CD14-positive monocyte (primary cell): ENCODE results near the gene BARD1. TPM values are rescaled to one million over a fixed set of nuclear protein-coding genes. Genes with fewer than 3 reads are reported as not detected.
"Not testable (repeated sequence)": the region's sequence is repeated elsewhere in the genome, so short reads cannot be mapped to it uniquely, and the experiment has no call there.

Experiments used
- DNase-seq, 3 donors: peaks; one replicate each; pipeline ENCODE4 v3.0.0-alpha.2; 2011 to 2022
- H2AFZ ChIP-seq: 2 replicates; pipeline ENCODE4 v1.6.0; 2012; ENCODE audit warnings: mild to moderate bottlenecking, low read depth, low read length, inconsistent platforms; ENCODE audit not compliant: insufficient read depth, poor library complexity, severe bottlenecking
- H3K27ac ChIP-seq, 2 donors: 1 replicate in 1 of 2; 2 replicates in 1 of 2; pipeline ENCODE4 v1.5.1; 2012 to 2013; ENCODE audit warnings: low read length in 2 of 2, control low read depth in 1 of 2, inconsistent platforms in 1 of 2, low read depth in 1 of 2, mild to moderate bottlenecking in 1 of 2
- H3K27me3 ChIP-seq, 2 donors: one replicate each; pipeline versions ENCODE4 v1.6.0 to v1.6.1; 2011 to 2013; ENCODE audit warnings: low read length in 2 of 2; ENCODE audit not compliant: control insufficient read depth in 2 of 2, insufficient read depth in 2 of 2
- H3K36me3 ChIP-seq, 2 donors: replicated peaks in 1 of 2; 1 replicate in 1 of 2; 2 replicates in 1 of 2; pipeline versions ENCODE4 v1.5.1 to v1.6.1; 2012 to 2013; ENCODE audit warnings: low read length in 2 of 2, control low read depth in 1 of 2, inconsistent platforms in 1 of 2, mild to moderate bottlenecking in 1 of 2; ENCODE audit not compliant: insufficient read depth in 2 of 2, control insufficient read depth in 1 of 2
- H3K4me1 ChIP-seq, 2 donors: 1 replicate in 1 of 2; 2 replicates in 1 of 2; pipeline versions ENCODE4 v1.5.1 to v1.6.1; 2012 to 2013; ENCODE audit warnings: low read length in 2 of 2, control low read depth in 1 of 2, inconsistent platforms in 1 of 2, mild to moderate bottlenecking in 1 of 2, moderate library complexity in 1 of 2; ENCODE audit not compliant: insufficient read depth in 2 of 2, control insufficient read depth in 1 of 2
- H3K4me2 ChIP-seq: replicated peaks from 2 replicates; pipeline ENCODE3; 2012; ENCODE audit warnings: low read length, moderate library complexity, mild to moderate bottlenecking; ENCODE audit not compliant: poor library complexity, severe bottlenecking; ENCODE audit errors: extremely low read depth
- H3K4me3 ChIP-seq, 3 experiments: fragments of 200-600 bp in 1 of 3; sonication (generic) in 1 of 3; replicated peaks in 1 of 3; 1 replicate in 2 of 3; 2 replicates in 1 of 3; pipeline ENCODE4 v1.5.1; 2011 to 2013; ENCODE audit warnings: low read length in 3 of 3, mild to moderate bottlenecking in 3 of 3, control low read depth in 2 of 3, low read depth in 2 of 3, inconsistent platforms in 1 of 3, moderate library complexity in 1 of 3
- H3K79me2 ChIP-seq: 2 replicates; pipeline ENCODE4 v1.6.0; 2012; ENCODE audit warnings: mild to moderate bottlenecking, control low read depth, inconsistent platforms, low read length, moderate library complexity; ENCODE audit not compliant: insufficient read depth
- H3K9ac ChIP-seq: 2 replicates; pipeline ENCODE4 v1.6.0; 2017; ENCODE audit warnings: low read length, mild to moderate bottlenecking; ENCODE audit not compliant: insufficient read depth, poor library complexity, severe bottlenecking
- H3K9me3 ChIP-seq, 2 donors: replicated peaks in 1 of 2; 1 replicate in 1 of 2; 2 replicates in 1 of 2; pipeline versions ENCODE4 v1.5.1 to v1.6.1; 2012 to 2013; ENCODE audit warnings: low read length in 2 of 2, control low read depth in 1 of 2; ENCODE audit not compliant: control insufficient read depth in 1 of 2, insufficient read depth in 1 of 2
- H4K20me1 ChIP-seq: 2 replicates; pipeline ENCODE4 v1.6.0; 2012; ENCODE audit warnings: mild to moderate bottlenecking, low read length, control low read depth, moderate library complexity; ENCODE audit not compliant: insufficient read depth
- H3K27ac Mint-ChIP-seq, 7 donors: one replicate each; pipeline ENCODE4 v1.8.0; 2020; ENCODE audit warnings: mild to moderate bottlenecking in 7 of 7, mixed read lengths in 7 of 7, moderate library complexity in 6 of 7, inconsistent platforms in 2 of 7
- H3K27me3 Mint-ChIP-seq, 3 donors: one replicate each; pipeline ENCODE4 v1.8.0; 2021 to 2022; ENCODE audit warnings: low read depth in 3 of 3, mild to moderate bottlenecking in 3 of 3, mixed read lengths in 3 of 3, moderate library complexity in 3 of 3, inconsistent platforms in 1 of 3
- H3K36me3 Mint-ChIP-seq, 2 donors: one replicate each; pipeline ENCODE4 v1.8.0; 2020; ENCODE audit warnings: mixed read lengths in 2 of 2, inconsistent platforms in 1 of 2, mild to moderate bottlenecking in 1 of 2
- H3K4me1 Mint-ChIP-seq: one replicate; pipeline ENCODE4 v1.8.0; 2020; ENCODE audit warnings: mild to moderate bottlenecking, mixed read lengths
- H3K4me3 Mint-ChIP-seq, 2 donors: one replicate each; pipeline ENCODE4 v1.8.0; 2020; ENCODE audit warnings: mild to moderate bottlenecking in 2 of 2, mixed read lengths in 2 of 2, moderate library complexity in 1 of 2
- H3K9me3 Mint-ChIP-seq, 7 donors: one replicate each; pipeline ENCODE4 v1.8.0; 2020 to 2022; ENCODE audit warnings: mixed read lengths in 7 of 7, mild to moderate bottlenecking in 6 of 7, moderate library complexity in 6 of 7, inconsistent platforms in 2 of 7
- WGBS: methylation state at CpG from one replicate; pipeline ENCODE4 v1.1.5; 2013; ENCODE audit warnings: missing lambda C conversion rate; ENCODE audit not compliant: insufficient coverage; 5-methylcytosine and 5-hydroxymethylcytosine counted together
- intact Hi-C, 2 donors: fragments of 100-400 bp; cut with micrococcal nuclease; formaldehyde crosslinking; loops; one replicate each; pipeline versions ENCODE4 v1.15.0 to v1.15.1; 2023
- polyA plus RNA-seq, 3 donors: library from polyadenylated mRNA; depleted of rRNA in 1 of 3; unstranded in 2 of 3; stranded (reverse) in 1 of 3; fragments of 300-500 nt in 2 of 3; fragments of >200 nt in 1 of 3; fragmentation: Illumina TruSeq in 2 of 3; gene quantifications; 1 replicate in 2 of 3; 2 replicates in 1 of 3; pipeline ENCODE4 v1.2.3, GENCODE V29; 2012 to 2021
- TF ChIP-seq, protein P1 (sequence below): fragments of 200-600 bp; IDR thresholded peaks from one replicate; pipeline ENCODE4 v1.8.0; 2022; ENCODE audit warnings: antibody characterized with exemption, mild to moderate bottlenecking

The BARD1 gene
- polyA plus RNA-seq, 3 donors, result 2.4 to 3.3 (median 2.5) TPM

- peak overlapping the region; percentile 18 for H2AFZ ChIP-seq
- peaks cover 4 to 8% of the 10 kb centered on the region in 2 donors for H3K36me3 Mint-ChIP-seq
- H3K79me2 ChIP-seq, result peaks cover 97% of the 10 kb centered on the region
- peak overlapping the region; percentile 49 for H3K4me2 ChIP-seq
- peak overlapping the region; percentile 54 to 58 for H3K4me3 Mint-ChIP-seq
- no peaks in the 10 kb centered on the region for H3K27me3 ChIP-seq
- H3K4me1 ChIP-seq, result peaks cover 10 to 11% of the 10 kb centered on the region in 2 donors
- no peaks in the 10 kb centered on the region for H3K27me3 Mint-ChIP-seq
- H3K4me3 ChIP-seq, result peak overlapping the region in 1 of 3 experiments; percentile 26
- no peak overlapping the region for H3K9ac ChIP-seq
- H3K36me3 ChIP-seq, result peaks cover 0 to 6% of the 10 kb centered on the region in 2 donors
- TF ChIP-seq, protein P1, sequence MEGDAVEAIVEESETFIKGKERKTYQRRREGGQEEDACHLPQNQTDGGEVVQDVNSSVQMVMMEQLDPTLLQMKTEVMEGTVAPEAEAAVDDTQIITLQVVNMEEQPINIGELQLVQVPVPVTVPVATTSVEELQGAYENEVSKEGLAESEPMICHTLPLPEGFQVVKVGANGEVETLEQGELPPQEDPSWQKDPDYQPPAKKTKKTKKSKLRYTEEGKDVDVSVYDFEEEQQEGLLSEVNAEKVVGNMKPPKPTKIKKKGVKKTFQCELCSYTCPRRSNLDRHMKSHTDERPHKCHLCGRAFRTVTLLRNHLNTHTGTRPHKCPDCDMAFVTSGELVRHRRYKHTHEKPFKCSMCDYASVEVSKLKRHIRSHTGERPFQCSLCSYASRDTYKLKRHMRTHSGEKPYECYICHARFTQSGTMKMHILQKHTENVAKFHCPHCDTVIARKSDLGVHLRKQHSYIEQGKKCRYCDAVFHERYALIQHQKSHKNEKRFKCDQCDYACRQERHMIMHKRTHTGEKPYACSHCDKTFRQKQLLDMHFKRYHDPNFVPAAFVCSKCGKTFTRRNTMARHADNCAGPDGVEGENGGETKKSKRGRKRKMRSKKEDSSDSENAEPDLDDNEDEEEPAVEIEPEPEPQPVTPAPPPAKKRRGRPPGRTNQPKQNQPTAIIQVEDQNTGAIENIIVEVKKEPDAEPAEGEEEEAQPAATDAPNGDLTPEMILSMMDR, result no peak
- peak overlapping the region in 5 of 7 donors; percentile 1 to 89 (median 54) for H3K27ac Mint-ChIP-seq
- DNase-seq, result peak in 2 of 3 donors; percentile 4 to 21
- intact Hi-C loops, result no loop called here
- H3K9me3 Mint-ChIP-seq, result no peaks in the 10 kb centered on the region
- no peaks in the 10 kb centered on the region for H3K9me3 ChIP-seq
- peaks cover 52% of the 10 kb centered on the region for H3K4me1 Mint-ChIP-seq
- WGBS, result 58% methylated on average over 1 of the region's 3 CpGs
- no peaks in the 10 kb centered on the region for H4K20me1 ChIP-seq
- H3K27ac ChIP-seq, result peak overlapping the region in 1 of 2 donors; percentile 65
Measured at GRCh38 chr2:214800180-214800579, 9.3 kb downstream of the BARD1 start.

GRCh38 chr2:214796911-214797310, 12.6 kb downstream of the BARD1 start:
- Histone ChIP-seq H3K4me3 (no peak overlapping the region), H3K9me3 (no peaks in the 10 kb centered on the region), H2AFZ (no peak overlapping the region), H3K4me2 (no peak overlapping the region), H3K79me2 (peaks cover 81% of the 10 kb centered on the region), H3K36me3 (peaks cover 2 to 25% of the 10 kb centered on the region in 2 donors), H4K20me1 (no peaks in the 10 kb centered on the region), H3K4me1 (peaks cover 10 to 11% of the 10 kb centered on the region in 2 donors), H3K9ac (no peak overlapping the region), H3K27ac (no peak overlapping the region), H3K27me3 (no peaks in the 10 kb centered on the region)
- Mint-ChIP-seq H3K27me3 (no peaks in the 10 kb centered on the region), H3K4me1 (peaks cover 38% of the 10 kb centered on the region), H3K36me3 (peaks cover 12 to 25% of the 10 kb centered on the region in 2 donors), H3K27ac (no peak overlapping the region), H3K4me3 (no peak overlapping the region), H3K9me3 (no peaks in the 10 kb centered on the region)
- no CpG with 5 or more reads among the region's 1 CpG for WGBS
- DNase-seq, result no peak
- intact Hi-C loops, result no loop called here
- TF ChIP-seq, protein P1, result no peak

GRCh38 chr2:214783181-214783580, 26.3 kb downstream of the BARD1 start:
- H3K4me1 ChIP-seq, H3K4me3 Mint-ChIP-seq, H3K4me1 Mint-ChIP-seq, H2AFZ ChIP-seq, H3K9ac ChIP-seq, H3K27me3 Mint-ChIP-seq, H3K27ac ChIP-seq, H3K4me3 ChIP-seq, H4K20me1 ChIP-seq, H3K27me3 ChIP-seq, H3K9me3 ChIP-seq, intact Hi-C loops, H3K4me2 ChIP-seq, DNase-seq: not testable (repeated sequence)
- Mint-ChIP-seq H3K36me3 (peaks cover 59 to 66% of the 10 kb centered on the region in 2 donors), H3K27ac (peak overlapping the region in 2 of 7 donors; percentile 3 to 51), H3K9me3 (peaks cover 0 to 14% (median 8%) of the 10 kb centered on the region in 7 donors)
- WGBS, result no CpG with 5 or more reads among the region's 1 CpG
- Histone ChIP-seq H3K36me3 (peaks cover 16 to 64% of the 10 kb centered on the region in 2 donors), H3K79me2 (peaks cover 23% of the 10 kb centered on the region)
